OCI-LY7 (cell line): Measurements from ENCODE around the gene IL12B.
A peak's percentile ranks its signal among the peaks of the same experiment; 100 is the strongest.

ENCODE experiments used
- CTCF ChIP-seq: fragments of 200-600 bp; sonication (generic); conservative IDR thresholded peaks from 2 replicates; pipeline ENCODE4 v1.5.1; 2014; ENCODE audit warnings: mild to moderate bottlenecking, antibody characterized with exemption, low read length, moderate library complexity, mixed read lengths
- EZH2phosphoT487 ChIP-seq: fragments of 200-600 bp; sonication (generic); IDR thresholded peaks from 2 replicates; pipeline ENCODE4 v1.6.1; 2018; ENCODE audit warnings: low read depth, borderline replicate concordance, mild to moderate bottlenecking, mixed run types, antibody characterized with exemption, low read length, moderate library complexity, mixed read lengths

- TF ChIP-seq CTCF (peak; percentile 85), EZH2phosphoT487 (no peak)
Observed at GRCh38 chr5:159316519-159317383, 13.5 kb downstream of the IL12B start.
